GM10847 (cell line): ENCODE data around the gene GALNT6.

Experiments used
- POLR2A ChIP-seq: IDR thresholded peaks from 2 replicates; pipeline ENCODE4 v1.6.1; 2011; ENCODE audit not compliant: insufficient read length; ENCODE audit errors: extremely low read depth

The GALNT6 gene

GRCh38 chr12:51360315-51360714, 30.9 kb downstream of the GALNT6 start:
- no peak for TF ChIP-seq POLR2A

GRCh38 chr12:51359851-51360250, 31.4 kb downstream of the GALNT6 start:
- TF ChIP-seq POLR2A: no peak

- TF ChIP-seq POLR2A: no peak
These were observed 32.7 kb downstream of the GALNT6 start for GRCh38 chr12:51358496-51358895.

- TF ChIP-seq POLR2A: no peak
These were observed 33.7 kb downstream of the GALNT6 start for GRCh38 chr12:51357374-51358047.

GRCh38 chr12:51351913-51352532, 39.2 kb downstream of the GALNT6 start:
- no peak for TF ChIP-seq POLR2A

- no peak for TF ChIP-seq POLR2A
These were observed 42.2 kb downstream of the GALNT6 start for GRCh38 chr12:51349026-51349425.

GRCh38 chr12:51348116-51348515, 43.1 kb downstream of the GALNT6 start:
- no peak for TF ChIP-seq POLR2A

- TF ChIP-seq POLR2A: no peak
These were observed 44.6 kb downstream of the GALNT6 start, which contains the start of gene CELA1 for GRCh38 chr12:51346581-51346980. CELA1 (minus strand) TSS chr12:51346679; CDS start chr12:51346638, 41 bp downstream.

- TF ChIP-seq POLR2A: no peak
These were observed 45.5 kb downstream of the GALNT6 start for GRCh38 chr12:51345681-51346080.

GRCh38 chr12:51343201-51343600, 48.0 kb downstream of the GALNT6 start:
- no peak for TF ChIP-seq POLR2A

GRCh38 chr12:51342416-51342815, 48.8 kb downstream of the GALNT6 start:
- no peak for TF ChIP-seq POLR2A

- TF ChIP-seq POLR2A: no peak
These were observed 49.8 kb downstream of the GALNT6 start for GRCh38 chr12:51341251-51342007.

- TF ChIP-seq POLR2A: no peak
These were observed 51.5 kb downstream of the GALNT6 start for GRCh38 chr12:51339750-51340149.

- TF ChIP-seq POLR2A: no peak
These were observed 55.3 kb downstream of the GALNT6 start for GRCh38 chr12:51335931-51336330.

GRCh38 chr12:51334764-51335163, 56.4 kb downstream of the GALNT6 start:
- TF ChIP-seq POLR2A: no peak

GRCh38 chr12:51333536-51333935, 57.7 kb downstream of the GALNT6 start:
- TF ChIP-seq POLR2A: no peak
